C4-2B (cell line): Measurements from ENCODE around the gene YPEL4.

Experiments used
- CTCF ChIP-seq: fragments of 450-650 bp; conservative IDR thresholded peaks from 2 replicates; pipeline ENCODE4 v1.5.1; 2017; ENCODE audit warnings: mild to moderate bottlenecking
- ZFX ChIP-seq: fragments of 450-650 bp; IDR thresholded peaks from 2 replicates; pipeline ENCODE4 v1.6.1; 2017

- TF ChIP-seq CTCF, result no peak
- TF ChIP-seq ZFX, result no peak
Observed at GRCh38 chr11:57597916-57598830, 51.5 kb downstream of the YPEL4 start.
